ENCODE measurements around the gene KCNQ4. TPM values are rescaled to one million over a fixed set of nuclear protein-coding genes. Genes with fewer than 3 reads are reported as not detected.

The KCNQ4 gene
- total and polyA plus RNA-seq, 10 of the 15 experiments (the other 5 are each of a cell fraction or from before 2014, with no cell fraction given) = 0.04 to 0.18 (median 0.08) TPM; not detected in 2

DNA sequence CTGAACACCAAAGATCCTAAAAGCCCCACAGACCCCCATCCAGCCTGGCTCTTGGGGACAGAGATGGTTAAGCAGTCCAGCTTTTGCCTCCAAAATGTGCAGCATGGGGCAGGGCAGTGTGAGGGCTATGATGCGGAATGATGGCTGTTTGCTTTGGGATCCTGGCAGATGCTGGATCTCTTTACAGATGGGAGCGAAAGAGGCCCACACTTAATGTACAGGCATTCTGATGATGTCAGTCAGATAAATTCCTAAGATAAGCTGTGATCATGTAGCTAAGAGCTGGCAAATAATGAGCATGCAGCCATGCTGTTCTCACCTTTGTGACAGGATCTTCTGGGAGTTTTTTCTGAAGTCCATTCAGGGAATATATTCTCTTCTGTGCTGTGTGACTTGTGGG, 17.6 kb upstream of the KCNQ4 start:
- WGBS (ENCODE audit: insufficient coverage, insufficient replicate concordance, low lambda C conversion rate, missing lambda C conversion rate) = 100% methylated on average over 2 of the region's 2 CpGs
- POLR2A ChIA-PET = interaction anchor here (0.6 to 2.6 kb wide), 4 partner anchors 9 to 721 kb away, joined by 3 to 17 read pairs (median 4); partner anchors contain the start of gene NFYC

More for the DNA sequence above, 17.6 kb upstream of the KCNQ4 start:
- Histone ChIP-seq H3K9ac (ENCODE audit: control insufficient read depth, insufficient read depth, low read length) (no peak overlapping the region), H3K4me2 (ENCODE audit: control insufficient read depth, insufficient read depth) (no peak overlapping the region), H3K27ac (ENCODE audit: control insufficient read depth, insufficient read depth) (no peak overlapping the region), H2AFZ (ENCODE audit: control insufficient read depth, low read depth, low read length) (no peak overlapping the region), H4K20me1 (ENCODE audit: control insufficient read depth, insufficient read depth) (no peaks in the 10 kb centered on the region), H3K4me1 (ENCODE audit: control insufficient read depth, insufficient read depth, low read length) (peaks cover 40% of the 10 kb centered on the region), H3K9me3 (replicated peaks; ENCODE audit: control insufficient read depth, insufficient read depth, low read length) (no peaks in the 10 kb centered on the region), H3K27me3 (replicated peaks in 1 of 2; ENCODE audit: control insufficient read depth in 2 of 2, insufficient read depth in 2 of 2, low read length in 1 of 2) (no peaks in the 10 kb centered on the region), H3K79me2 (ENCODE audit: control insufficient read depth, insufficient read depth, low read length) (peaks cover 7% of the 10 kb centered on the region; the same call in 1 of the 2 replicates), H3K36me3 (ENCODE audit: control insufficient read depth in 2 of 2, insufficient read depth in 2 of 2, low read length in 1 of 2) (peaks cover 44 to 55% of the 10 kb centered on the region in 2 experiments), H3K4me3 (no peak overlapping the region)
- SMC1A ChIA-PET (ENCODE audit: uncharacterized antibody, unreplicated experiment) = interaction anchor here (1.1 to 3.0 kb wide), 10 partner anchors 8 to 141 kb away, joined by 3 to 39 read pairs (median 8); partner anchors contain the start of gene NFYC
- in situ Hi-C loops (cut with MboI) = no loop called here
- FAIRE-seq = no peak
- BruUV-seq (replicated peaks) = no TSS peak
- CTCF ChIA-PET = interaction anchor here (1.4 to 2.8 kb wide), 8 partner anchors 8 to 187 kb away, joined by 3 to 63 read pairs (median 6); partner anchors contain the start of gene NFYC
- RAD21 ChIA-PET (ENCODE audit: unreplicated experiment) = interaction anchor here (1.9 to 3.0 kb wide), 4 partner anchors 9 to 48 kb away, joined by 5 to 24 read pairs (median 12); no protein-coding TSS in a partner anchor
- TF ChIP-seq CHD1 (IDR thresholded peaks at IDR 0.05; ENCODE audit: low read depth, low read length) (no peak), BMI1 (IDR thresholded peaks at IDR 0.05; ENCODE audit: borderline replicate concordance) (no peak), IRF4 (IDR thresholded peaks at IDR 0.05; ENCODE audit: low read depth, low read length) (no peak), YY1 (IDR thresholded peaks at IDR 0.05; ENCODE audit: low read depth, low read length) (no peak), POLR2A (IDR thresholded peaks at IDR 0.05; ENCODE audit: low read depth, low read length) (no peak), NR2F1 (conservative IDR thresholded peaks at IDR 0.05) (no peak), TCF12 (IDR thresholded peaks at IDR 0.05; ENCODE audit: low read depth, low read length) (no peak), EP300 (IDR thresholded peaks at IDR 0.05; ENCODE audit: borderline replicate concordance in 1 of 2, control insufficient read depth in 1 of 2, low read depth in 2 of 2, low read length in 2 of 2) (no peak), ZNF207 (IDR thresholded peaks at IDR 0.05; ENCODE audit: borderline replicate concordance) (no peak), PML (IDR thresholded peaks at IDR 0.05; ENCODE audit: low read length) (no peak), RELA (IDR thresholded peaks at IDR 0.05; ENCODE audit: borderline replicate concordance, partially characterized antibody) (no peak), WRNIP1 (IDR thresholded peaks at IDR 0.05; ENCODE audit: borderline replicate concordance, low read depth, low read length) (no peak)
- TF ChIP-seq, protein P1, sequence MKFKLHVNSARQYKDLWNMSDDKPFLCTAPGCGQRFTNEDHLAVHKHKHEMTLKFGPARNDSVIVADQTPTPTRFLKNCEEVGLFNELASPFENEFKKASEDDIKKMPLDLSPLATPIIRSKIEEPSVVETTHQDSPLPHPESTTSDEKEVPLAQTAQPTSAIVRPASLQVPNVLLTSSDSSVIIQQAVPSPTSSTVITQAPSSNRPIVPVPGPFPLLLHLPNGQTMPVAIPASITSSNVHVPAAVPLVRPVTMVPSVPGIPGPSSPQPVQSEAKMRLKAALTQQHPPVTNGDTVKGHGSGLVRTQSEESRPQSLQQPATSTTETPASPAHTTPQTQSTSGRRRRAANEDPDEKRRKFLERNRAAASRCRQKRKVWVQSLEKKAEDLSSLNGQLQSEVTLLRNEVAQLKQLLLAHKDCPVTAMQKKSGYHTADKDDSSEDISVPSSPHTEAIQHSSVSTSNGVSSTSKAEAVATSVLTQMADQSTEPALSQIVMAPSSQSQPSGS (IDR thresholded peaks at IDR 0.05; ENCODE audit: low read length) = no peak
- TF ChIP-seq, protein P2, sequence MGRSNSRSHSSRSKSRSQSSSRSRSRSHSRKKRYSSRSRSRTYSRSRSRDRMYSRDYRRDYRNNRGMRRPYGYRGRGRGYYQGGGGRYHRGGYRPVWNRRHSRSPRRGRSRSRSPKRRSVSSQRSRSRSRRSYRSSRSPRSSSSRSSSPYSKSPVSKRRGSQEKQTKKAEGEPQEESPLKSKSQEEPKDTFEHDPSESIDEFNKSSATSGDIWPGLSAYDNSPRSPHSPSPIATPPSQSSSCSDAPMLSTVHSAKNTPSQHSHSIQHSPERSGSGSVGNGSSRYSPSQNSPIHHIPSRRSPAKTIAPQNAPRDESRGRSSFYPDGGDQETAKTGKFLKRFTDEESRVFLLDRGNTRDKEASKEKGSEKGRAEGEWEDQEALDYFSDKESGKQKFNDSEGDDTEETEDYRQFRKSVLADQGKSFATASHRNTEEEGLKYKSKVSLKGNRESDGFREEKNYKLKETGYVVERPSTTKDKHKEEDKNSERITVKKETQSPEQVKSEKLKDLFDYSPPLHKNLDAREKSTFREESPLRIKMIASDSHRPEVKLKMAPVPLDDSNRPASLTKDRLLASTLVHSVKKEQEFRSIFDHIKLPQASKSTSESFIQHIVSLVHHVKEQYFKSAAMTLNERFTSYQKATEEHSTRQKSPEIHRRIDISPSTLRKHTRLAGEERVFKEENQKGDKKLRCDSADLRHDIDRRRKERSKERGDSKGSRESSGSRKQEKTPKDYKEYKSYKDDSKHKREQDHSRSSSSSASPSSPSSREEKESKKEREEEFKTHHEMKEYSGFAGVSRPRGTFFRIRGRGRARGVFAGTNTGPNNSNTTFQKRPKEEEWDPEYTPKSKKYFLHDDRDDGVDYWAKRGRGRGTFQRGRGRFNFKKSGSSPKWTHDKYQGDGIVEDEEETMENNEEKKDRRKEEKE (IDR thresholded peaks at IDR 0.05) = no peak
- TF ChIP-seq, protein P3, sequence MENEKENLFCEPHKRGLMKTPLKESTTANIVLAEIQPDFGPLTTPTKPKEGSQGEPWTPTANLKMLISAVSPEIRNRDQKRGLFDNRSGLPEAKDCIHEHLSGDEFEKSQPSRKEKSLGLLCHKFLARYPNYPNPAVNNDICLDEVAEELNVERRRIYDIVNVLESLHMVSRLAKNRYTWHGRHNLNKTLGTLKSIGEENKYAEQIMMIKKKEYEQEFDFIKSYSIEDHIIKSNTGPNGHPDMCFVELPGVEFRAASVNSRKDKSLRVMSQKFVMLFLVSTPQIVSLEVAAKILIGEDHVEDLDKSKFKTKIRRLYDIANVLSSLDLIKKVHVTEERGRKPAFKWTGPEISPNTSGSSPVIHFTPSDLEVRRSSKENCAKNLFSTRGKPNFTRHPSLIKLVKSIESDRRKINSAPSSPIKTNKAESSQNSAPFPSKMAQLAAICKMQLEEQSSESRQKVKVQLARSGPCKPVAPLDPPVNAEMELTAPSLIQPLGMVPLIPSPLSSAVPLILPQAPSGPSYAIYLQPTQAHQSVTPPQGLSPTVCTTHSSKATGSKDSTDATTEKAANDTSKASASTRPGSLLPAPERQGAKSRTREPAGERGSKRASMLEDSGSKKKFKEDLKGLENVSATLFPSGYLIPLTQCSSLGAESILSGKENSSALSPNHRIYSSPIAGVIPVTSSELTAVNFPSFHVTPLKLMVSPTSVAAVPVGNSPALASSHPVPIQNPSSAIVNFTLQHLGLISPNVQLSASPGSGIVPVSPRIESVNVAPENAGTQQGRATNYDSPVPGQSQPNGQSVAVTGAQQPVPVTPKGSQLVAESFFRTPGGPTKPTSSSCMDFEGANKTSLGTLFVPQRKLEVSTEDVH (IDR thresholded peaks at IDR 0.05; ENCODE audit: low read depth, partially characterized antibody) = no peak
- TF ChIP-seq, protein P4, sequence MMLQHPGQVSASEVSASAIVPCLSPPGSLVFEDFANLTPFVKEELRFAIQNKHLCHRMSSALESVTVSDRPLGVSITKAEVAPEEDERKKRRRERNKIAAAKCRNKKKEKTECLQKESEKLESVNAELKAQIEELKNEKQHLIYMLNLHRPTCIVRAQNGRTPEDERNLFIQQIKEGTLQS (IDR thresholded peaks at IDR 0.05; ENCODE audit: borderline replicate concordance, extremely low read depth, low read depth, low read length) = no peak
- DNase-seq (ENCODE audit: low read depth, low spot score) = no peak
- no peak for ATAC-seq
- intact Hi-C loops (cut with micrococcal nuclease; ENCODE audit: unreplicated experiment) = no loop called here

Measured in GM12878 (cell line).